B cell (primary cell): ENCODE results near the gene IFRD2. TPM values are rescaled to one million over a fixed set of nuclear protein-coding genes. Genes with fewer than 3 reads are reported as not detected.

Source experiments
- ATAC-seq: fragments of 200-7000 bp; cut with Tn5 transposase; one replicate; pipeline ENCODE4 v1.10.0; 2021; ENCODE audit warnings: low read depth, mild to moderate bottlenecking, moderate number of reproducible peaks, moderate library complexity
- CTCF ChIA-PET: fragments of 350-600 bp; sonication (Branson Sonifier 250); formaldehyde crosslinking; loops from one replicate; lab custom pipeline; 2021; ENCODE audit warnings: antibody characterized with exemption, inconsistent platforms; lab: Charles Lee
- POLR2A ChIA-PET: fragments of 350-600 bp; sonication (Branson Sonifier 250); formaldehyde crosslinking; loops from one replicate; lab custom pipeline; 2021; ENCODE audit warnings: antibody characterized with exemption; lab: Charles Lee
- DNase-seq: peaks from one replicate; pipeline ENCODE4 v3.0.0; 2013
- H2AFZ ChIP-seq: 2 replicates; pipeline ENCODE4 v1.6.1; 2012; ENCODE audit warnings: mild to moderate bottlenecking, low read depth, low read length; ENCODE audit not compliant: insufficient read depth, poor library complexity, severe bottlenecking
- H3K27ac ChIP-seq, 2 donors: 1 replicate in 1 of 2; 2 replicates in 1 of 2; pipeline ENCODE4 v1.5.1; 2012 to 2013; ENCODE audit warnings: low read length in 2 of 2, mild to moderate bottlenecking in 2 of 2, moderate library complexity in 1 of 2
- H3K27me3 ChIP-seq, 4 experiments: fragments of 200-600 bp in 1 of 4; sonication (generic) in 1 of 4; replicated peaks in 1 of 4; 1 replicate in 2 of 4; 2 replicates in 2 of 4; pipeline versions ENCODE4 v1.6.1 to v1.7.0; 2013 to 2016; ENCODE audit warnings: low read length in 3 of 4, mild to moderate bottlenecking in 2 of 4, mixed read lengths in 1 of 4, moderate library complexity in 1 of 4; ENCODE audit not compliant: insufficient read depth in 4 of 4, control insufficient read depth in 3 of 4; ENCODE audit errors: control extremely low read depth in 1 of 4
- H3K36me3 ChIP-seq, 2 experiments: replicated peaks in 1 of 2; 1 replicate in 1 of 2; 2 replicates in 1 of 2; pipeline versions ENCODE4 v1.6.1 to v1.7.1; 2013; ENCODE audit warnings: low read length in 1 of 2; ENCODE audit not compliant: insufficient read depth in 2 of 2, control insufficient read depth in 1 of 2; ENCODE audit errors: control extremely low read depth in 1 of 2, extremely low read depth in 1 of 2
- H3K4me1 ChIP-seq, 2 donors: fragments of 200-600 bp in 1 of 2; sonication (generic) in 1 of 2; 1 replicate in 1 of 2; 2 replicates in 1 of 2; pipeline versions ENCODE4 v1.5.1 to v1.6.1; 2013 to 2017; ENCODE audit warnings: low read length in 2 of 2; ENCODE audit not compliant: control insufficient read depth in 2 of 2, insufficient read depth in 2 of 2
- H3K4me2 ChIP-seq: replicated peaks from 2 replicates; pipeline ENCODE3; 2012; ENCODE audit warnings: mild to moderate bottlenecking, low read depth, low read length; ENCODE audit not compliant: poor library complexity, severe bottlenecking
- H3K4me3 ChIP-seq, 5 experiments: fragments of 200-600 bp in 1 of 5; sonication (generic) in 1 of 5; 1 replicate in 3 of 5; 2 replicates in 2 of 5; pipeline versions ENCODE4 v1.5.1 to v1.7.0; 2011 to 2016; ENCODE audit warnings: low read length in 4 of 5, mild to moderate bottlenecking in 4 of 5, low read depth in 2 of 5, control low read depth in 1 of 5, moderate library complexity in 1 of 5; ENCODE audit not compliant: insufficient read depth in 1 of 5; ENCODE audit errors: control extremely low read depth in 1 of 5, extremely low read depth in 1 of 5
- H3K79me2 ChIP-seq: fragments of 200-600 bp; sonication (generic); one replicate; pipeline ENCODE4 v1.6.0; 2016; ENCODE audit warnings: low read length; ENCODE audit not compliant: control insufficient read depth, insufficient read depth
- H3K9ac ChIP-seq: fragments of 200-600 bp; sonication (generic); 2 replicates; pipeline ENCODE4 v1.6.1; 2017; ENCODE audit warnings: mild to moderate bottlenecking, low read length, moderate library complexity
- H3K9me3 ChIP-seq, 3 donors: one replicate each; pipeline versions ENCODE4 v1.6.1 to v1.7.1; 2013; ENCODE audit warnings: low read length in 2 of 3; ENCODE audit not compliant: control insufficient read depth in 2 of 3, insufficient read depth in 1 of 3; ENCODE audit errors: control extremely low read depth in 1 of 3
- H4K20me1 ChIP-seq: 2 replicates; pipeline ENCODE4 v1.6.0; 2012; ENCODE audit warnings: mild to moderate bottlenecking, low read length; ENCODE audit not compliant: insufficient read depth, control insufficient read depth, poor library complexity, severe bottlenecking
- H3K27ac Mint-ChIP-seq: one replicate; pipeline ENCODE4 v1.8.0; 2021; ENCODE audit warnings: mixed read lengths
- H3K27me3 Mint-ChIP-seq: one replicate; pipeline ENCODE4 v1.8.0; 2021; ENCODE audit warnings: mixed read lengths
- H3K4me1 Mint-ChIP-seq: one replicate; pipeline ENCODE4 v1.8.0; 2021; ENCODE audit warnings: mixed read lengths
- H3K4me3 Mint-ChIP-seq: one replicate; pipeline ENCODE4 v1.8.0; 2021; ENCODE audit warnings: mixed read lengths
- H3K9me3 Mint-ChIP-seq: one replicate; pipeline ENCODE4 v1.8.0; 2022; ENCODE audit warnings: mixed read lengths; ENCODE audit not compliant: insufficient read depth
- CTCF ChIP-seq: fragments of 200-600 bp; IDR thresholded peaks from one replicate; pipeline ENCODE4 v1.8.0; 2022; ENCODE audit warnings: antibody characterized with exemption, mild to moderate bottlenecking
- EZH2 ChIP-seq: IDR thresholded peaks from 2 replicates; pipeline ENCODE4 v1.6.1; 2012; ENCODE audit warnings: borderline replicate concordance, low read depth, mild to moderate bottlenecking, moderate library complexity, low read length; ENCODE audit not compliant: insufficient read depth, poor library complexity, severe bottlenecking
- WGBS: methylation state at CpG from one replicate; pipeline ENCODE4 v1.1.5; 2013; ENCODE audit warnings: missing lambda C conversion rate; ENCODE audit not compliant: insufficient coverage; 5-methylcytosine and 5-hydroxymethylcytosine counted together
- intact Hi-C: fragments of 100-400 bp; cut with micrococcal nuclease; formaldehyde crosslinking; loops from one replicate; pipeline ENCODE4 v1.10.0; 2022
- polyA plus RNA-seq: library from polyadenylated mRNA; depleted of rRNA; stranded (reverse); fragments of >200 nt; gene quantifications from 2 replicates; pipeline ENCODE4 v1.2.3, GENCODE V29; 2012
- total RNA-seq, 2 donors: library from RNA; stranded (reverse); fragments of 120-200 nt in 1 of 2; gene quantifications; 1 replicate in 1 of 2; 2 replicates in 1 of 2; pipeline versions ENCODE4 v1.2.3 to v1.2.4, GENCODE V29; 2013 to 2022

IFRD2 gene
- total and polyA plus RNA-seq, 2 donors (not counting 1 experiment from before 2014, with no cell fraction given): 63.4 to 80.1 TPM

DNA sequence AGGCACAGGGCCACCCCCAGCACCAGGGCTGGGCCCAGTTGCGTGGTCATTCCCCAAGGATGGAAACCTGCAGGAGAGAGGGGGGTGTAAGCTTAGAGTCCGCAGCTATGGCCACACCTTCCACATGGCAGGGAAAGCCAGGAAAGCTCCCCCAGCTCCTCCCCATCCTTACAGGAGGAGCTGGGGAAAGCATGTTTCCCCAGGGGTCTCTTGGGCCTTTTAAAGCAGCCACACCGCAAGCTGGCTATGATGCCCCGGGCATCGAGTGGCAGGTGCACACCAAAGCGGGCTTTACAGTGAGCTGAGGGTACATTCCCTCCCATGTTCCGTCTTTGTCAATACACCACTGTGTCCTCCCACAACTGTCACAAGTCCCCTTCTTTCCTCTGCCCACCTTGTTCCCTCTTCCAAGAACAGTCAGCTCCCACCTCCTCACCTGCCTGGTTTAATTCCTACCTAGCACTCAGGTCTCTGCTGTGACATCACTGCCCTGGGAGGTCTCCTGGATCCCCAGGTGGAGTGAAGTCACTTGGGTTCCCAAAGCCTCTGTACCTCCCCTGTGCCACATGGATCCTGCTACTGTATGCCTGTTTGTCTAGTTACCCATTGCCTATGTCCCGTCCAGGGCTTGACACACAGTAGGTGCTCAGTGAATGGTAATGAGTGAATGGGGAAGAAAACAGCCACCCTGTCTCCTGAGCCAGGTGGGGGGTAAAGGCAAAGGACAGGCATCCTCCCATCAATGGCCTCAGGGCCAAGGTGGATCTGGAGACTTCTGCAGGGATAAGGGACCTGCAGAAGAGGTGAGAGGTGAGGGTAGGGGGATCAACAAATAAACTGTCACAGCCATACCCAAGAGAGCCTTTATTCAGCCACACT, 3.6 kb upstream of the IFRD2 start:
- Histone ChIP-seq H3K4me1 (peaks cover 30 to 41% of the 10 kb centered on the region in 2 donors), H3K36me3 (peaks cover 0 to 4% of the 10 kb centered on the region in 2 experiments), H3K4me3 (no peak overlapping the region), H3K9me3 (no peaks in the 10 kb centered on the region), H4K20me1 (no peaks in the 10 kb centered on the region), H3K27ac (no peak overlapping the region), H3K9ac (no peak overlapping the region), H3K79me2 (peaks cover 25% of the 10 kb centered on the region), H3K4me2 (no peak overlapping the region), H3K27me3 (no peaks in the 10 kb centered on the region), H2AFZ (no peak overlapping the region)
- CTCF ChIA-PET: interaction anchor here (0.6 kb wide), 1 partner anchor 32 kb away, joined by 4 read pairs; no protein-coding TSS in a partner anchor
- intact Hi-C loops: loop anchor here (10.0 kb wide), 1 partner anchor 1089 kb away; the partner anchor contains the start of gene MANF
- H3K4me3 Mint-ChIP-seq: no peak overlapping the region
- 98% methylated on average over 7 of the region's 8 CpGs for WGBS
- H3K27ac Mint-ChIP-seq: peak overlapping the region; percentile 15
- POLR2A ChIA-PET: no interaction called here
- DNase-seq (no peak), ATAC-seq (no peak)
- H3K27me3 Mint-ChIP-seq: no peaks in the 10 kb centered on the region
- H3K4me1 Mint-ChIP-seq: peaks cover 45% of the 10 kb centered on the region
- no peaks in the 10 kb centered on the region for H3K9me3 Mint-ChIP-seq
- TF ChIP-seq EZH2 (no peak), CTCF (no peak)
